H1 (cell line): ENCODE data around the gene CNTF. TPM values are rescaled to one million over a fixed set of nuclear protein-coding genes. Genes with fewer than 3 reads are reported as not detected.
A peak's percentile ranks its signal among the peaks of the same experiment; 100 is the strongest.

Experiments used
- NRF1 ChIP-seq: IDR thresholded peaks from 2 replicates; pipeline ENCODE4 v1.6.1; 2011; ENCODE audit warnings: mild to moderate bottlenecking, low read depth, low read length, improper control_type of control experiment
- polyA plus RNA-seq, 7 experiments: library from polyadenylated mRNA; depleted of rRNA in 3 of 7; stranded (reverse) in 5 of 7; unstranded in 2 of 7; fragments of >200 nt in 5 of 7; fragments of 200-250 nt in 2 of 7; gene quantifications; 1 replicate in 5 of 7; 2 replicates in 1 of 7; 4 replicates in 1 of 7; pipeline versions ENCODE4 v1.2.1 to v1.2.3, GENCODE V29; 2011 to 2013; ENCODE audit warnings: missing spikeins in 2 of 7, mixed read lengths in 2 of 7
- total RNA-seq: library from RNA; stranded (reverse); fragmentation: NEBNext Ultra II Directional; extraction: Animal tissue kit (Norgen Biotek cat#: 25700); gene quantifications from 2 replicates; pipeline ENCODE4 v1.2.1, GENCODE V29; 2021

CNTF gene
- total and polyA plus RNA-seq, 2 of the 8 experiments (the other 6 are each of a cell fraction or from before 2014, with no cell fraction given) = 0.41 to 1.5 TPM

DNA sequence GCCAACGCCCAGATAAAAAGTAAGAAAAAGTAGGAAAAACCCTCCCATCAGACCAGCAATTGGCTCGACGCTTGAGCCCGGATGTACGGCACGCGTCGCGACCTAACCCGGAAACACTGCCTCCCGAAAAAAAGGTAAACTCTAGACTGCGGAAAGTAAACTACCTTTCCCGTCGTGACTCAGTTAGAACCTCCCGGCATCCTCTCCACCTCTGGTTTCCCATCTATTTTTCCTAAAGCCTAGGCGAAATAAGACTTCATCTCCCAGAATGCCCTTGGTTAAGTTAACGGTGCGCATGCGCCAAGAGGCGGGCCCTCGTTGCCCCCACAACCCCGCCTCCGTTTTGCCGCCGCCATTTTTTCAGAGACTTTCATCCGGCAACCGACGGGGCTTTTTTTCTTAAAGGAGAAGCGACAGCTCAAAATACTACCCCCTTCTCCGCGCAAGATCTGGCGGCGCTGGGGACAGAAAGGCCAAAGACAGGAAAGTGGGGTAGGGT lies 44.3 kb upstream of the CNTF start (continued):
- peak; percentile 94 for TF ChIP-seq NRF1
